Neutrophil (primary cell): ENCODE results near the gene AHR.

Experiments used
- H3K27ac ChIP-seq: fragments of 200-600 bp; sonication (generic); 2 replicates; pipeline ENCODE4 v1.5.1; 2016; ENCODE audit warnings: mild to moderate bottlenecking, moderate library complexity
- H3K27me3 ChIP-seq: fragments of 200-600 bp; sonication (generic); 2 replicates; pipeline ENCODE4 v1.6.0; 2016; ENCODE audit warnings: mild to moderate bottlenecking
- H3K36me3 ChIP-seq: fragments of 200-600 bp; sonication (generic); 2 replicates; pipeline ENCODE4 v1.5.1; 2017
- H3K4me1 ChIP-seq, 2 experiments: fragments of 200-600 bp in 1 of 2; sonication (generic) in 1 of 2; 1 replicate in 1 of 2; 2 replicates in 1 of 2; pipeline versions ENCODE4 v1.5.1 to v1.6.1; 2013 to 2016; ENCODE audit warnings: low read depth in 1 of 2, low read length in 1 of 2, mild to moderate bottlenecking in 1 of 2, moderate library complexity in 1 of 2; ENCODE audit not compliant: control insufficient read depth in 1 of 2, insufficient read depth in 1 of 2
- H3K4me3 ChIP-seq, 2 experiments: fragments of 200-600 bp in 1 of 2; sonication (generic) in 1 of 2; 1 replicate in 1 of 2; 2 replicates in 1 of 2; pipeline ENCODE4 v1.5.1; 2013 to 2016; ENCODE audit warnings: low read depth in 1 of 2, low read length in 1 of 2, mild to moderate bottlenecking in 1 of 2, moderate library complexity in 1 of 2
- H3K9me3 ChIP-seq: fragments of 200-600 bp; sonication (generic); 2 replicates; pipeline ENCODE4 v1.5.1; 2016
- CTCF ChIP-seq: fragments of 200-600 bp; sonication (generic); IDR thresholded peaks from 2 replicates; pipeline ENCODE4 v1.5.1; 2016; ENCODE audit warnings: antibody characterized with exemption

Gene AHR

GRCh38 chr7:17364671-17365070, 66.2 kb downstream of the AHR start:
- Histone ChIP-seq H3K4me3 (no peak overlapping the region), H3K27me3 (no peaks in the 10 kb centered on the region), H3K27ac (no peak overlapping the region), H3K4me1 (peaks cover 1 to 3% of the 10 kb centered on the region in 2 experiments), H3K9me3 (no peaks in the 10 kb centered on the region), H3K36me3 (no peaks in the 10 kb centered on the region)
- no peak for TF ChIP-seq CTCF

GRCh38 chr7:17365775-17366174, 67.3 kb downstream of the AHR start:
- no peaks in the 10 kb centered on the region for H3K36me3 ChIP-seq
- H3K9me3 ChIP-seq: no peaks in the 10 kb centered on the region
- TF ChIP-seq CTCF: no peak
- no peaks in the 10 kb centered on the region for H3K27me3 ChIP-seq
- no peak overlapping the region for H3K27ac ChIP-seq
- peaks cover 7 to 13% of the 10 kb centered on the region in 2 experiments for H3K4me1 ChIP-seq
- no peak overlapping the region for H3K4me3 ChIP-seq

GRCh38 chr7:17367502-17367901, 69.0 kb downstream of the AHR start:
- Histone ChIP-seq H3K27me3 (no peaks in the 10 kb centered on the region), H3K9me3 (no peaks in the 10 kb centered on the region), H3K36me3 (no peaks in the 10 kb centered on the region), H3K27ac (no peak overlapping the region), H3K4me3 (no peak overlapping the region), H3K4me1 (peaks cover 7 to 13% of the 10 kb centered on the region in 2 experiments)
- TF ChIP-seq CTCF: no peak

GRCh38 chr7:17368856-17369524, 70.5 kb downstream of the AHR start:
- H3K36me3 ChIP-seq: no peaks in the 10 kb centered on the region
- no peaks in the 10 kb centered on the region for H3K9me3 ChIP-seq
- peaks cover 7 to 13% of the 10 kb centered on the region in 2 experiments for H3K4me1 ChIP-seq
- H3K4me3 ChIP-seq: no peak overlapping the region
- no peak overlapping the region for H3K27ac ChIP-seq
- H3K27me3 ChIP-seq: no peaks in the 10 kb centered on the region
- TF ChIP-seq CTCF: no peak

GRCh38 chr7:17369691-17370426, 71.4 kb downstream of the AHR start:
- H3K27ac ChIP-seq: peak overlapping the region; percentile 50
- H3K4me1 ChIP-seq: peaks cover 7 to 13% of the 10 kb centered on the region in 2 experiments
- H3K9me3 ChIP-seq: no peaks in the 10 kb centered on the region
- no peak for TF ChIP-seq CTCF
- H3K27me3 ChIP-seq: no peaks in the 10 kb centered on the region
- no peak overlapping the region for H3K4me3 ChIP-seq
- no peaks in the 10 kb centered on the region for H3K36me3 ChIP-seq
